Measurements from ENCODE around the gene TMED3.
"Not testable (repeated sequence)": the region's sequence is repeated elsewhere in the genome, so short reads cannot be mapped to it uniquely, and the experiment has no call there.

The TMED3 gene

GRCh38 chr15:79310612-79310984 lies 314 bp upstream of the TMED3 start:
- Mint-ChIP-seq H3K4me3 (peak overlapping the region; percentile 86 to 93), H3K27ac (peak overlapping the region; percentile 13 to 80), H3K9me3 (no peaks in the 10 kb centered on the region), H3K27me3 (peaks cover 33% of the 10 kb centered on the region), H3K4me1 (peaks cover 47% of the 10 kb centered on the region)
- no peak for DNase-seq
- peak; percentile 67 for ATAC-seq

GRCh38 chr15:79311901-79312553 lies 1.1 kb downstream of the TMED3 start:
- Mint-ChIP-seq H3K9me3 (no peaks in the 10 kb centered on the region), H3K4me1 (peaks cover 61% of the 10 kb centered on the region), H3K27me3 (peaks cover 26% of the 10 kb centered on the region), H3K27ac (peak overlapping the region; percentile 81 to 94), H3K4me3 (peak overlapping the region; percentile 86 to 93)
- ATAC-seq (no peak), DNase-seq (peak in 1 of 2 donors; percentile 13)

GRCh38 chr15:79314186-79314585 lies 3.3 kb downstream of the TMED3 start:
- H3K4me1 Mint-ChIP-seq, result peaks cover 62% of the 10 kb centered on the region
- ATAC-seq, result no peak
- H3K9me3 Mint-ChIP-seq, result no peaks in the 10 kb centered on the region
- no peak for DNase-seq
- peaks cover 10% of the 10 kb centered on the region for H3K27me3 Mint-ChIP-seq
- no peak overlapping the region for H3K4me3 Mint-ChIP-seq
- peak overlapping the region in 1 of 2 donors; percentile 6 for H3K27ac Mint-ChIP-seq

GRCh38 chr15:79314811-79315210 lies 3.9 kb downstream of the TMED3 start:
- H3K4me1 Mint-ChIP-seq, result peaks cover 62% of the 10 kb centered on the region

GRCh38 chr15:79315623-79316328 lies 4.9 kb downstream of the TMED3 start:
- H3K27ac Mint-ChIP-seq, result no peak overlapping the region

More at GRCh38 chr15:79314811-79315210, 3.9 kb downstream of the TMED3 start:
- Mint-ChIP-seq H3K27ac (no peak overlapping the region), H3K4me3 (no peak overlapping the region), H3K27me3 (peaks cover 4% of the 10 kb centered on the region), H3K9me3 (no peaks in the 10 kb centered on the region)
- DNase-seq, result no peak
- no peak for ATAC-seq

GRCh38 chr15:79316864-79317263 lies 6.0 kb downstream of the TMED3 start:
- H3K9me3 Mint-ChIP-seq, result no peaks in the 10 kb centered on the region
- peaks cover 51% of the 10 kb centered on the region for H3K4me1 Mint-ChIP-seq
- peak overlapping the region in 1 of 2 donors; percentile 75 for H3K27ac Mint-ChIP-seq
- DNase-seq (no peak), ATAC-seq (no peak)
- H3K27me3 Mint-ChIP-seq, result no peaks in the 10 kb centered on the region
- no peak overlapping the region for H3K4me3 Mint-ChIP-seq

More at GRCh38 chr15:79315623-79316328, 4.9 kb downstream of the TMED3 start:
- ATAC-seq (no peak), DNase-seq (no peak)
- Mint-ChIP-seq H3K4me3 (no peak overlapping the region), H3K27me3 (no peaks in the 10 kb centered on the region), H3K9me3 (no peaks in the 10 kb centered on the region), H3K4me1 (peaks cover 56% of the 10 kb centered on the region)

- not testable (repeated sequence) for H3K4me3 Mint-ChIP-seq, H3K9me3 Mint-ChIP-seq, DNase-seq, H3K27me3 Mint-ChIP-seq, ATAC-seq, H3K27ac Mint-ChIP-seq
- peaks cover 29% of the 10 kb centered on the region for H3K4me1 Mint-ChIP-seq
Observed at GRCh38 chr15:79319973-79320372, 9.1 kb downstream of the TMED3 start.

GRCh38 chr15:79321876-79322275 lies 11.0 kb downstream of the TMED3 start:
- no peak overlapping the region for H3K27ac Mint-ChIP-seq

GRCh38 chr15:79322306-79322705 lies 11.4 kb downstream of the TMED3 start:
- Mint-ChIP-seq H3K9me3 (no peaks in the 10 kb centered on the region), H3K27me3 (no peaks in the 10 kb centered on the region), H3K27ac (no peak overlapping the region), H3K4me3 (no peak overlapping the region), H3K4me1 (peaks cover 9% of the 10 kb centered on the region)
- DNase-seq, result no peak
- no peak for ATAC-seq

More at GRCh38 chr15:79321876-79322275, 11.0 kb downstream of the TMED3 start:
- Mint-ChIP-seq H3K9me3 (no peaks in the 10 kb centered on the region), H3K4me1 (peaks cover 13% of the 10 kb centered on the region), H3K4me3 (no peak overlapping the region), H3K27me3 (no peaks in the 10 kb centered on the region)
- DNase-seq (no peak), ATAC-seq (no peak)

- DNase-seq (no peak), ATAC-seq (no peak)
- H3K4me3 Mint-ChIP-seq, result no peak overlapping the region
- H3K9me3 Mint-ChIP-seq, result no peaks in the 10 kb centered on the region
- H3K4me1 Mint-ChIP-seq, result peaks cover 2% of the 10 kb centered on the region
- H3K27ac Mint-ChIP-seq, result no peak overlapping the region
- H3K27me3 Mint-ChIP-seq, result no peaks in the 10 kb centered on the region
Observed at GRCh38 chr15:79322945-79323344, 12.0 kb downstream of the TMED3 start.

GRCh38 chr15:79329171-79329611 lies 18.3 kb downstream of the TMED3 start:
- DNase-seq (no peak), ATAC-seq (no peak)
- H3K4me1 Mint-ChIP-seq, result no peaks in the 10 kb centered on the region
- H3K9me3 Mint-ChIP-seq, result no peaks in the 10 kb centered on the region
- no peaks in the 10 kb centered on the region for H3K27me3 Mint-ChIP-seq
- no peak overlapping the region for H3K4me3 Mint-ChIP-seq
- no peak overlapping the region for H3K27ac Mint-ChIP-seq

- H3K27ac Mint-ChIP-seq, result no peak overlapping the region
- no peaks in the 10 kb centered on the region for H3K27me3 Mint-ChIP-seq
- H3K9me3 Mint-ChIP-seq, result no peaks in the 10 kb centered on the region
- no peak overlapping the region for H3K4me3 Mint-ChIP-seq
- H3K4me1 Mint-ChIP-seq, result no peaks in the 10 kb centered on the region
- DNase-seq (no peak), ATAC-seq (no peak)
Observed at GRCh38 chr15:79332824-79333510, 22.1 kb downstream of the TMED3 start.

GRCh38 chr15:79337591-79337990 lies 26.7 kb downstream of the TMED3 start:
- no peaks in the 10 kb centered on the region for H3K4me1 Mint-ChIP-seq
- no peaks in the 10 kb centered on the region for H3K27me3 Mint-ChIP-seq
- no peaks in the 10 kb centered on the region for H3K9me3 Mint-ChIP-seq
- ATAC-seq, result no peak
- no peak overlapping the region for H3K4me3 Mint-ChIP-seq
- DNase-seq, result no peak
- no peak overlapping the region for H3K27ac Mint-ChIP-seq

- DNase-seq (no peak), ATAC-seq (no peak)
- H3K4me3 Mint-ChIP-seq, result no peak overlapping the region
- no peak overlapping the region for H3K27ac Mint-ChIP-seq
- no peaks in the 10 kb centered on the region for H3K9me3 Mint-ChIP-seq
- no peaks in the 10 kb centered on the region for H3K4me1 Mint-ChIP-seq
- no peaks in the 10 kb centered on the region for H3K27me3 Mint-ChIP-seq
Observed at GRCh38 chr15:79339588-79340314, 28.8 kb downstream of the TMED3 start.

- H3K27ac Mint-ChIP-seq, result no peak overlapping the region
- DNase-seq (no peak), ATAC-seq (no peak)
- no peak overlapping the region for H3K4me3 Mint-ChIP-seq
- H3K27me3 Mint-ChIP-seq, result no peaks in the 10 kb centered on the region
- H3K4me1 Mint-ChIP-seq, result no peaks in the 10 kb centered on the region
- no peaks in the 10 kb centered on the region for H3K9me3 Mint-ChIP-seq
Observed at GRCh38 chr15:79340315-79340602, 29.3 kb downstream of the TMED3 start.
